HCT116 (cell line): ENCODE data around the gene PRSS22. TPM values are rescaled to one million over a fixed set of nuclear protein-coding genes. Genes with fewer than 3 reads are reported as not detected.

Experiments
- ATAC-seq: fragments of 200-7000 bp; cut with Tn5 transposase; 2 replicates; pipeline ENCODE4 v1.9.1; 2020; ENCODE audit warnings: mild to moderate bottlenecking, moderate library complexity
- BruUV-seq: library from RNA; stranded (reverse); fragments of 400-500 nt; replicated peaks from 2 replicates; lab custom pipeline; 2021; lab: Mats Ljungman, UMichigan
- CTCF ChIA-PET: fragments of 300-600 bp; sonication (Branson Sonifier 250); formaldehyde crosslinking; loops from one replicate; lab custom pipeline; 2021; ENCODE audit warnings: antibody characterized with exemption; lab: Charles Lee
- POLR2A ChIA-PET: fragments of 300-600, 350-600 bp; sonication (Branson Sonifier 250); formaldehyde crosslinking; loops from one replicate; lab custom pipeline; 2021; ENCODE audit warnings: antibody characterized with exemption; lab: Charles Lee
- RAD21 ChIA-PET, 2 experiments: fragments of 300-600 bp; sonication (Branson Sonifier 250); formaldehyde crosslinking; loops; one replicate each; lab custom pipeline; 2023; ENCODE audit warnings: low total read pairs in 2 of 2; ENCODE audit not compliant: uncharacterized antibody in 2 of 2, unreplicated experiment in 2 of 2, low non-redundant PET in 1 of 2; lab: Charles Lee
- DNase-seq: peaks from one replicate; pipeline ENCODE4 v3.0.0-alpha.2; 2010; ENCODE audit warnings: low read depth, low spot score
- H2AFZ ChIP-seq: fragments of 200-600 bp; shearing (Covaris generic), sonication (generic); 2 replicates; pipeline ENCODE4 v1.6.1; 2017; ENCODE audit warnings: low read depth, mixed run types, mixed read lengths, antibody characterized with exemption, low read length; ENCODE audit not compliant: poor library complexity, severe bottlenecking
- H3K27ac ChIP-seq: 2 replicates; pipeline ENCODE4 v1.5.1; 2012; ENCODE audit warnings: low read depth, low read length
- H3K27me3 ChIP-seq: fragments of 200-600 bp; sonication (generic); 2 replicates; pipeline ENCODE4 v1.6.1; 2016; ENCODE audit warnings: mixed run types, low read length, mixed read lengths; ENCODE audit not compliant: insufficient read depth
- H3K36me3 ChIP-seq, 2 experiments: fragments of 200-500 bp in 1 of 2; fragments of 200-600 bp in 1 of 2; sonication (Bioruptor generic) in 1 of 2; sonication (generic) in 1 of 2; 2 replicates each; pipeline versions ENCODE4 v1.5.1 to v1.6.1; 2014 to 2016; ENCODE audit warnings: low read length in 2 of 2, inconsistent platforms in 1 of 2, mixed read lengths in 1 of 2, mixed run types in 1 of 2; ENCODE audit not compliant: insufficient read depth in 2 of 2, control insufficient read depth in 1 of 2
- H3K4me1 ChIP-seq, 2 experiments: fragments of 200-600 bp in 1 of 2; sonication (generic) in 1 of 2; 2 replicates each; pipeline versions ENCODE4 v1.5.1 to v1.6.1; 2012 to 2017; ENCODE audit warnings: low read length in 2 of 2, inconsistent platforms in 1 of 2, mild to moderate bottlenecking in 1 of 2, mixed read lengths in 1 of 2, mixed run types in 1 of 2, moderate library complexity in 1 of 2; ENCODE audit not compliant: insufficient read depth in 2 of 2, control insufficient read depth in 1 of 2
- H3K4me2 ChIP-seq: fragments of 200-600 bp; sonication (generic); 2 replicates; pipeline ENCODE4 v1.6.1; 2017; ENCODE audit warnings: mixed run types, low read length, mixed read lengths
- H3K4me3 ChIP-seq, 2 experiments: fragments of 200-600 bp in 1 of 2; sonication (generic) in 1 of 2; replicated peaks in 1 of 2; 2 replicates each; pipeline ENCODE4 v1.5.1; 2011 to 2016; ENCODE audit warnings: low read length in 2 of 2, control low read depth in 1 of 2, low read depth in 1 of 2, mild to moderate bottlenecking in 1 of 2, mixed read lengths in 1 of 2, mixed run types in 1 of 2
- H3K79me2 ChIP-seq: fragments of 200-600 bp; sonication (generic); 2 replicates; pipeline ENCODE4 v1.6.1; 2017; ENCODE audit warnings: mild to moderate bottlenecking, mixed run types, low read length, moderate library complexity, mixed read lengths; ENCODE audit not compliant: insufficient read depth
- H3K9ac ChIP-seq: fragments of 200-600 bp; sonication (generic); 2 replicates; pipeline ENCODE4 v1.6.1; 2016; ENCODE audit warnings: low read length, mixed read lengths
- H3K9me2 ChIP-seq: fragments of 200-600 bp; sonication (generic), shearing (Covaris generic); 2 replicates; pipeline ENCODE4 v1.6.1; 2017; ENCODE audit warnings: mixed run types, mild to moderate bottlenecking, moderate library complexity; ENCODE audit not compliant: insufficient read depth
- H3K9me3 ChIP-seq, 2 experiments: fragments of 200-500 bp in 1 of 2; fragments of 200-600 bp in 1 of 2; sonication (Bioruptor generic) in 1 of 2; sonication (generic) in 1 of 2; 2 replicates each; pipeline ENCODE4 v1.6.1; 2014 to 2017; ENCODE audit warnings: low read length in 2 of 2, mixed read lengths in 2 of 2, inconsistent platforms in 1 of 2, low read depth in 1 of 2, mild to moderate bottlenecking in 1 of 2, mixed run types in 1 of 2, moderate library complexity in 1 of 2; ENCODE audit not compliant: control insufficient read depth in 1 of 2, insufficient read depth in 1 of 2
- H4K20me1 ChIP-seq: fragments of 200-600 bp; sonication (generic), shearing (Covaris generic); 2 replicates; pipeline ENCODE4 v1.6.1; 2017; ENCODE audit warnings: mixed run types, mild to moderate bottlenecking, moderate library complexity; ENCODE audit not compliant: insufficient read depth
- ATF3 ChIP-seq: IDR thresholded peaks from 2 replicates; pipeline ENCODE4 v1.6.1; 2012
- CBX3 ChIP-seq: IDR thresholded peaks from 2 replicates; pipeline ENCODE4 v1.6.1; 2012; ENCODE audit warnings: low read depth
- CEBPB ChIP-seq: IDR thresholded peaks from 2 replicates; pipeline ENCODE4 v1.6.1; 2012; ENCODE audit warnings: low read depth
- EGR1 ChIP-seq: IDR thresholded peaks from 2 replicates; pipeline ENCODE4 v1.6.1; 2012; ENCODE audit warnings: low read depth
- ELF1 ChIP-seq: IDR thresholded peaks from 2 replicates; pipeline ENCODE4 v1.6.1; 2012; ENCODE audit warnings: low read depth, borderline replicate concordance
- EZH2 ChIP-seq: fragments of 200-600 bp; sonication (generic); IDR thresholded peaks from 2 replicates; pipeline ENCODE4 v1.6.1; 2017; ENCODE audit warnings: antibody characterized with exemption, mixed run types
- EZH2phosphoT487 ChIP-seq: fragments of 200-600 bp; IDR thresholded peaks from 2 replicates; pipeline ENCODE4 v1.6.1; 2018; ENCODE audit warnings: antibody characterized with exemption, borderline replicate concordance
- FOSL1 ChIP-seq: IDR thresholded peaks from 2 replicates; pipeline ENCODE4 v1.6.1; 2012; ENCODE audit warnings: low read depth
- MAX ChIP-seq: IDR thresholded peaks from 2 replicates; pipeline ENCODE4 v1.6.1; 2012
- POLR2A ChIP-seq: IDR thresholded peaks from 2 replicates; pipeline ENCODE4 v1.7.0; 2011; ENCODE audit warnings: borderline replicate concordance; ENCODE audit not compliant: insufficient read depth, insufficient read length; ENCODE audit errors: extremely low read depth
- RAD21 ChIP-seq: IDR thresholded peaks from 2 replicates; pipeline ENCODE4 v1.6.1; 2012; ENCODE audit warnings: low read depth, mild to moderate bottlenecking
- SP1 ChIP-seq: IDR thresholded peaks from 2 replicates; pipeline ENCODE4 v1.6.1; 2012; ENCODE audit warnings: low read depth
- SRF ChIP-seq: IDR thresholded peaks from 2 replicates; pipeline ENCODE4 v1.6.1; 2012; ENCODE audit warnings: low read depth
- TCF7L2 ChIP-seq: IDR thresholded peaks from 2 replicates; pipeline ENCODE4 v1.7.0; 2011; ENCODE audit warnings: borderline replicate concordance, inconsistent platforms; ENCODE audit not compliant: insufficient read depth, insufficient read length; ENCODE audit errors: extremely low read depth
- ZBTB33 ChIP-seq: IDR thresholded peaks from 2 replicates; pipeline ENCODE4 v1.6.1; 2011; ENCODE audit warnings: mild to moderate bottlenecking, low read length, moderate library complexity; ENCODE audit not compliant: insufficient replicate concordance; ENCODE audit errors: extremely low read depth
- ZFX ChIP-seq: fragments of 450-650 bp; IDR thresholded peaks from 2 replicates; pipeline ENCODE4 v1.6.1; 2017
- ZNF274 ChIP-seq: fragments of 200-500 bp; sonication (Bioruptor generic); IDR thresholded peaks from 2 replicates; pipeline ENCODE4 v1.6.1; 2014; ENCODE audit warnings: mild to moderate bottlenecking, low read depth, low read length, inconsistent platforms
- intact Hi-C: fragments of 100-400 bp; cut with micrococcal nuclease; formaldehyde crosslinking; loops from 2 replicates; pipeline ENCODE4 v1.10.0; 2022
- total RNA-seq: library from RNA; stranded (reverse); gene quantifications from one replicate; pipeline ENCODE4 v1.2.1, GENCODE V29; 2021; ENCODE audit not compliant: unreplicated experiment
- TF ChIP-seq, protein P1 (sequence below): IDR thresholded peaks from 2 replicates; pipeline ENCODE4 v1.6.1; 2012; ENCODE audit warnings: low read depth

PRSS22 gene
- total RNA-seq, 1 experiment from 2014 or later: 20.2 TPM

GRCh38 chr16:2808181-2808580 lies 49.8 kb downstream of the PRSS22 start:
- peaks cover 3 to 7% of the 10 kb centered on the region in 2 experiments; a peak in 1 of 4 replicates for H3K4me1 ChIP-seq
- H3K9ac ChIP-seq: no peak overlapping the region
- ATAC-seq (no peak), DNase-seq (no peak)
- CTCF ChIA-PET: no interaction called here
- H3K27ac ChIP-seq: no peak overlapping the region
- BruUV-seq: no TSS peak
- RAD21 ChIA-PET: no interaction called here
- no peaks in the 10 kb centered on the region for H3K36me3 ChIP-seq
- H3K9me2 ChIP-seq: no peaks in the 10 kb centered on the region
- no peaks in the 10 kb centered on the region for H3K27me3 ChIP-seq
- no peak overlapping the region for H3K4me3 ChIP-seq
- POLR2A ChIA-PET: no interaction called here
- H3K4me2 ChIP-seq: no peak overlapping the region
- no peaks in the 10 kb centered on the region for H4K20me1 ChIP-seq
- H3K9me3 ChIP-seq: peaks cover 0 to 12% of the 10 kb centered on the region in 2 experiments; a peak in 2 of 4 replicates
- no peaks in the 10 kb centered on the region for H3K79me2 ChIP-seq
- TF ChIP-seq EZH2phosphoT487 (no peak), ZBTB33 (no peak), ZFX (no peak), EGR1 (no peak), EZH2 (no peak), POLR2A (no peak), TCF7L2 (no peak), ATF3 (no peak), RAD21 (no peak), ELF1 (no peak), CEBPB (no peak), FOSL1 (no peak), SP1 (no peak), SRF (no peak), CBX3 (no peak), MAX (no peak), ZNF274 (no peak)
- TF ChIP-seq, protein P1, sequence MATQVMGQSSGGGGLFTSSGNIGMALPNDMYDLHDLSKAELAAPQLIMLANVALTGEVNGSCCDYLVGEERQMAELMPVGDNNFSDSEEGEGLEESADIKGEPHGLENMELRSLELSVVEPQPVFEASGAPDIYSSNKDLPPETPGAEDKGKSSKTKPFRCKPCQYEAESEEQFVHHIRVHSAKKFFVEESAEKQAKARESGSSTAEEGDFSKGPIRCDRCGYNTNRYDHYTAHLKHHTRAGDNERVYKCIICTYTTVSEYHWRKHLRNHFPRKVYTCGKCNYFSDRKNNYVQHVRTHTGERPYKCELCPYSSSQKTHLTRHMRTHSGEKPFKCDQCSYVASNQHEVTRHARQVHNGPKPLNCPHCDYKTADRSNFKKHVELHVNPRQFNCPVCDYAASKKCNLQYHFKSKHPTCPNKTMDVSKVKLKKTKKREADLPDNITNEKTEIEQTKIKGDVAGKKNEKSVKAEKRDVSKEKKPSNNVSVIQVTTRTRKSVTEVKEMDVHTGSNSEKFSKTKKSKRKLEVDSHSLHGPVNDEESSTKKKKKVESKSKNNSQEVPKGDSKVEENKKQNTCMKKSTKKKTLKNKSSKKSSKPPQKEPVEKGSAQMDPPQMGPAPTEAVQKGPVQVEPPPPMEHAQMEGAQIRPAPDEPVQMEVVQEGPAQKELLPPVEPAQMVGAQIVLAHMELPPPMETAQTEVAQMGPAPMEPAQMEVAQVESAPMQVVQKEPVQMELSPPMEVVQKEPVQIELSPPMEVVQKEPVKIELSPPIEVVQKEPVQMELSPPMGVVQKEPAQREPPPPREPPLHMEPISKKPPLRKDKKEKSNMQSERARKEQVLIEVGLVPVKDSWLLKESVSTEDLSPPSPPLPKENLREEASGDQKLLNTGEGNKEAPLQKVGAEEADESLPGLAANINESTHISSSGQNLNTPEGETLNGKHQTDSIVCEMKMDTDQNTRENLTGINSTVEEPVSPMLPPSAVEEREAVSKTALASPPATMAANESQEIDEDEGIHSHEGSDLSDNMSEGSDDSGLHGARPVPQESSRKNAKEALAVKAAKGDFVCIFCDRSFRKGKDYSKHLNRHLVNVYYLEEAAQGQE: no peak
- intact Hi-C loops: no loop called here
- no peak overlapping the region for H2AFZ ChIP-seq
